ENCODE data around the gene ZDHHC9. TPM values are rescaled to one million over a fixed set of nuclear protein-coding genes. Genes with fewer than 3 reads are reported as not detected.
A peak's percentile ranks its signal among the peaks of the same experiment; 100 is the strongest.
"Not testable (repeated sequence)": the region's sequence is repeated elsewhere in the genome, so short reads cannot be mapped to it uniquely, and the experiment has no call there.

Gene ZDHHC9
- total RNA-seq: 10 to 100 TPM in 1 of 2 experiments, 1 to 10 TPM in 1; 9.0 to 11.0 TPM

DNA sequence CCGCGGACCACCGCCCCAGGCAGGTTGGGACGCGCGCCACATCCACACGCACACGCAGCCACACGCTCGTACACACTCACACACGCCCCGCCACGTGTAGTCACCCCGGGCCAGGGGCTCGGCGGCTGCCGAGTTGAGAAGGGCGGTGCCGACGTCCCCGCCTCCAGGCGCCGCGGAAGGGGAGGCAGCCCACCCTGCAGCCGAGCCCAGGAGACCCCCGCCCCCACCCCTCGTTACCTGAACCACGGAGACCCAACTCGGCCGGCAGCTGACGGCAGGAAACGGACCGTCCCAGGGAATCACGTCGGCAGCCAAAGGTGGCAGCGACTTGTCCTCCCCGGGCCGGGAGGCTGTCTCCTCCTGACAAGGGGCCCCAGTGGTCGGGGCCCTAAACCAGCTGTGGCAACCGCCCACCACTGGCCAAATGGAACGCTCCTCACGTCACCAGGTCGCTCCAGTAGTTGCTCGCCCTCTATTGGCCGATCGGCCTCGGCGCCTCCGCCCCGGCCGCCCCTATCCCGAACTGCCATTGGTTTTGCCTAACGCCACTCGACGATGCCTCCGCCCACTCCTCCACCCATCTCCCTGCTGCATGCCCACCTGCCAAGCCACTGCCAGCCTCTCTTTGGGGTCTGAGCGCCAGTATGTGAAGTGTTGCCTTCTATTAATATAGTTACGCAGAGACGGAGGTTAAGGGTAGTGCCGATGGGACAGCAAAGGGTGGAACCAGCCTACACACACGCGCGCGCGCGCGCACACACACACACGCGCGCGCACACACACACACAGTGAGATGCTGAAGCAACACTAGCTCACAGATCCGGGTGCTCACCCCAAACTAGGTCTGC is at the start of gene ZDHHC9:
TSS of gene ZDHHC9 (minus strand) at position 428 of the 848 bp plus-strand sequence. CDS start 1,941 bp downstream, outside the sequence.
- CTCF ChIA-PET: no interaction called here
- POLR2A ChIA-PET: interaction anchor here (0.5 to 1.0 kb wide), 4 partner anchors 20 to 84 kb away, joined by 3 to 4 read pairs (median 3); no protein-coding TSS in a partner anchor
- H3K4me1 Mint-ChIP-seq (ENCODE audit: low read depth): peaks cover 23% of the 10 kb centered on the region
- peak; percentile 91 for DNase-seq
- H3K9me3 Mint-ChIP-seq: no peaks in the 10 kb centered on the region
- H3K4me3 Mint-ChIP-seq: peak within 1 kb of the TSS; percentile 92
- peaks cover 2% of the 10 kb centered on the region for H3K36me3 Mint-ChIP-seq
- intact Hi-C loops (cut with micrococcal nuclease): loop anchor here (1.0 kb wide), 1 partner anchor 63 kb away; the partner anchor contains the start of gene UTP14A
- H3K27me3 Mint-ChIP-seq: no peaks in the 10 kb centered on the region
- peak within 1 kb of the TSS; percentile 77 for H3K27ac Mint-ChIP-seq

DNA sequence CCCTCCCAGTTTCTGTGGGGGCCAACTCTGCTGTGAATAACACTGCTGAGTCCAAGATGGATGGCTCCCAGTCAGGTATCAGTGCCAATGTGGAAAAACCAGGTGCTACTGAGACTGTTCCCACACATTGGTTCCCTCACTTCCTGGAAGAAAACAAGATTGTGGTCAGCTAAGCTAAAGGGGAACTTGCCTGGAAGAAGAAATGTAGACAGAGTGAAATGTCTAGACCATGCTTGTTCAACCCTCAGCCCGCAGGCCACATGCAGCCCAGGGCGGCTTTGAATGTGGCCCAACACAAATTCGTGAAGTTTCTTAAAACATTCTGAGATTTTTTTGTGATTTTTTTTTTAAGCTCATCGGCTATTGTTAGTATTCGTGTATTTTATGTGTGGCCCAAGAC is 33.7 kb upstream of the ZDHHC9 start:
- no peak for DNase-seq
- Mint-ChIP-seq H3K4me1 (ENCODE audit: low read depth) (no peaks in the 10 kb centered on the region), H3K36me3 (no peaks in the 10 kb centered on the region), H3K27me3 (no peaks in the 10 kb centered on the region), H3K9me3 (no peaks in the 10 kb centered on the region), H3K27ac (no peak overlapping the region), H3K4me3 (no peak overlapping the region)
- ChIA-PET CTCF (interaction anchor here (1.0 kb wide), 1 partner anchor 16 kb away, joined by 3 read pairs; no protein-coding TSS in a partner anchor), POLR2A (no interaction called here)
- intact Hi-C loops (cut with micrococcal nuclease): no loop called here

DNA sequence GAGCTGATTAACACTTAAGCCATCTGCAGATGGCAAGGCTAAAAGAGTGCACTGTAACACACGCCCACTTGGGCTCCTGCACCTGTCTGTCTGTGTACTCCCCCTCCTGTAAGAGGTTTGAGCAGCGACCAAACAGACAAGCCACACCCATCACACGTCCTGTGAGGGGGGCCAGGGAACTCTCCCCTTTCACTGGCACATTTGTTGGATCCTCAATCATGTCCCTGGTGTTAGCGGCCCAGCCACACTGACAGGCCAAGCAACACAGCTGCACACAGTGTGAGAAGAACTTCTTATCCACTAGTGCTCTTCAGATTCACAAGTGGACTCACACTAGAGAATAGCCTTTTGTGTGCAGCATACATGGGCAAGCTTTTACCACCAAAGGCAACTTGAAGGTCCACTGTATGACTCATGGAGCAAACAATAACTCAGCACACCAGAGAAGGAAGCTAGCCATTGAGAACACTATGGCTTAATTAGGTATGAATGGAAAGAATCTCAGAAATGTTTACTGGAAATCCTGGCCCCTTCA is 33.2 kb upstream of the ZDHHC9 start:
- H3K4me1 Mint-ChIP-seq (ENCODE audit: low read depth): no peaks in the 10 kb centered on the region
- H3K27me3 Mint-ChIP-seq: no peaks in the 10 kb centered on the region
- ChIA-PET CTCF (interaction anchor here (1.0 kb wide), 1 partner anchor 16 kb away, joined by 3 read pairs; no protein-coding TSS in a partner anchor), POLR2A (no interaction called here)
- H3K36me3 Mint-ChIP-seq: no peaks in the 10 kb centered on the region
- intact Hi-C loops (cut with micrococcal nuclease): no loop called here
- no peak overlapping the region for H3K4me3 Mint-ChIP-seq
- no peak for DNase-seq
- H3K9me3 Mint-ChIP-seq: no peaks in the 10 kb centered on the region
- H3K27ac Mint-ChIP-seq: no peak overlapping the region

DNA sequence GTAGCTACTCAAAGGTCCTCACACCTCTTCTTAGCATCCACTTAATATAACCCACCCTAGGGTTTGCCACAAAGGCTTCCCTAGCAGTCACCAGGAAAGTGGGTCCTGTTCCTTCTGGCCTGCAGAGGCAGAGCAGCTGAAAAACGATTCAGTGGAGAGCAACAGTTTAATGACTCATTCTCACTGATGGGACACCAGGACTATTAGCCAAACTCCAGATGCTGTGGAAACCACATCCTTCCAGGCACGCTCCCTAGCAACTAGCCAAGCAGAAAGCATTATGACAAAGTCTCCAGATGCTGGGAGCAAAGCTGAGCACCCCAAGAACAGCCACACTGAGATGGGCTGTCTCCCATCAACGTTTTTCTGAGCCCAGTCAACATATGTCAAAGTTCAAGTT is 32.0 kb upstream of the ZDHHC9 start:
- no peak for DNase-seq
- Mint-ChIP-seq H3K9me3 (no peaks in the 10 kb centered on the region), H3K27ac (no peak overlapping the region), H3K4me1 (ENCODE audit: low read depth) (no peaks in the 10 kb centered on the region), H3K27me3 (no peaks in the 10 kb centered on the region), H3K36me3 (no peaks in the 10 kb centered on the region), H3K4me3 (no peak overlapping the region)
- intact Hi-C loops (cut with micrococcal nuclease): no loop called here
- ChIA-PET CTCF (interaction anchor here (0.7 kb wide), 1 partner anchor 151 kb away, joined by 3 read pairs; no protein-coding TSS in a partner anchor), POLR2A (no interaction called here)

DNA sequence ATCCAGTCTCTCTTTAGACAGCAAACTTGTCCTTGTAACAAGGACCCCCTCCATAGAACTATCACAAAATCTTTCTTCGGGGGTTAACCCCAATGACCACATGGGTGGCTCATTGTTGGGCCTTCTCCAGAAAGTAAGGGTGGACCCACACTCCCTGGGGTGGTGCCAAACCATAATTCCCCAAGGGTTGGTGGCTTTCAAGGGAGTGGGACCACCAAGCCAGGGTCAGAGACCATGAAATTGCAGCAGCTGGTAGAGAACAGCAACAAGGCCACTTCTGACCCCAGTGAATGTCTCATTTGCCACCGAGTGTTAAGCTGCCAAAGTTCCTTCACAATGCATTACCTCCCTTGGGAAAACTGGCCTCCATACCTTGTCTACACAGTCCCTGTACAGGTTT is 28.8 kb upstream of the ZDHHC9 start:
- Mint-ChIP-seq H3K9me3 (no peaks in the 10 kb centered on the region), H3K4me3 (no peak overlapping the region), H3K36me3 (no peaks in the 10 kb centered on the region), H3K27ac (no peak overlapping the region), H3K27me3 (no peaks in the 10 kb centered on the region), H3K4me1 (ENCODE audit: low read depth) (no peaks in the 10 kb centered on the region)
- ChIA-PET CTCF (interaction anchor here (1.2 kb wide), 1 partner anchor 156 kb away, joined by 4 read pairs; no protein-coding TSS in a partner anchor), POLR2A (no interaction called here)
- DNase-seq: no peak
- intact Hi-C loops (cut with micrococcal nuclease): no loop called here

DNA sequence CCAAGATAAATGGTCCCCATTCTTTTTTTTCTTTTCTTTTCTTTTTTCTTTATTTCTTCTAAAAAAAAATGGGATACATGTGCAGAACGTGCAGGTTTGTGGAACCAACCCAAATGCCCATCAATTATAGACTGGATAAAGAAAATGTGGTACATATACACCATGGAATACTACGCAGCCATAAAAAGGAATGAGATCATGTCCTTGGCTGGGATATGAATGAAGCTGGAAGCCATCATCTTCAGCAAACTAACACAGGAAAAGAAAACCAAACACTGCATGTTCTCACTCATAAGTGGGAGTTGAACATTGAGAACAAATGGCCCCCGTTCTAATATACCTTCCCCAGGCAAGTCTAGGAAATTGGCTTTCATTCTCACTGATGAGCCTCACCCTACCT is 22.6 kb upstream of the ZDHHC9 start:
- CTCF ChIA-PET; H3K9me3 Mint-ChIP-seq; H3K4me3 Mint-ChIP-seq; H3K27me3 Mint-ChIP-seq; DNase-seq; H3K36me3 Mint-ChIP-seq; POLR2A ChIA-PET; H3K4me1 Mint-ChIP-seq (ENCODE audit: low read depth); intact Hi-C loops (cut with micrococcal nuclease); H3K27ac Mint-ChIP-seq: not testable (repeated sequence)

DNA sequence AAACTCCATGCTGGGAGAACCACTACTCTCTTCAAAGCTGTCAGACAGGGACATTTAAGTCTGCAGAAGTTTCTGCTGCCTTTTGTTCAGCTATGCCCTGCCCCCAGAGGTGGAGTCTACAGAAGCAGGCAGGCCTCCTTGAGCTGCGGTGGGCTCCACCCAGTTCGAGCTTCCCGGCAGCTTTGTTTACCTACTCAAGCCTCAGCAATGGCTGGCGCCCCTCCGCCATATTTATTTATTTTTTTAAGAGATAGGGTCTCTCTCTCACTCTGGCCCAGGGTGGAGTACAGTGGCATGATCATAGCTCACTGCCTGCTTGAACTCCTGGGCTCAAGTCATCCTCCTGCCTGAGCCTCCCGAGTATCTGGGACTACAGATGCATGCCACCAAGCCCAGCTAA is 15.4 kb upstream of the ZDHHC9 start:
- POLR2A ChIA-PET; DNase-seq; CTCF ChIA-PET; H3K9me3 Mint-ChIP-seq; H3K36me3 Mint-ChIP-seq; intact Hi-C loops (cut with micrococcal nuclease); H3K4me3 Mint-ChIP-seq; H3K27me3 Mint-ChIP-seq; H3K27ac Mint-ChIP-seq; H3K4me1 Mint-ChIP-seq (ENCODE audit: low read depth): not testable (repeated sequence)

DNA sequence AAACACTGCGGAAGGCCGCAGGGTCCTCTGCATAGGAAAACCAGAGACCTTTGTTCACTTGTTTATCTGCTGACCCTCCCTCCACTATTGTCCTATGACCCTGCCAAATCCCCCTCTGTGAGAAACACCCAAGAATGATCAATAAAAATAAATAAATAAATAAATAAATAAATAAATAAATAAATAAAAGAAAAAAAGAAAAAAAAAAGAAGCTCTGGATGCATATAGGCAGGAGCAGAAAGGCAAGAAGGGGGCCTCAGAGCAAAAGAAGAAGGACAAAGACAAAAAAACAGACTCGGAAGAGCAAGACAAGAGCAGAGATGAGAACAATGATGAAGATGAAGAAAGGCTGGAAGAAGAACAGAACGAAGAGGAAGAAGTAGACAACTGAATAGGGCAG is 8.1 kb upstream of the ZDHHC9 start:
- intact Hi-C loops (cut with micrococcal nuclease); H3K36me3 Mint-ChIP-seq; H3K27ac Mint-ChIP-seq; DNase-seq; H3K9me3 Mint-ChIP-seq; POLR2A ChIA-PET; H3K27me3 Mint-ChIP-seq; H3K4me3 Mint-ChIP-seq; H3K4me1 Mint-ChIP-seq (ENCODE audit: low read depth): not testable (repeated sequence)
- CTCF ChIA-PET: interaction anchor here (0.6 kb wide), 1 partner anchor 9 kb away, joined by 4 read pairs; no protein-coding TSS in a partner anchor

DNA sequence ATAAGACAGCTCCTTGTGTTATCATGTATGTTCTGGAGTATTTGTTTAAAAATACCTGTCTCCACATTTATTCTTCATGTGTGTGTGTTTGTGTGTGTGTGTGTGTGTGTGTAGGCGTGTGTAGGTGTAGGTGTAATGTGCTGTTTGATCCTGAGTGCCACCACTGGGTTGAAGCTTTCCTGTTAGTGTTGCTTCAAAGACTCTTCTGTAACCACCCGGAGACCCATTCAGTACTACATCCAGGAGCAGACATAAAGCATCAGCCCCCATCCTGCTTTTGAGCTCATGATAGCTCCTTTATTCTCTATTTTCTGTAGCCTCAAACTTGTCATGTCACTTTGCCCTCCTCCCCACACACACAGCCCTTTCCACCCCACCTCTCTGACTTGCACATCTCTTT is 3.0 kb upstream of the ZDHHC9 start:
- Mint-ChIP-seq H3K27me3 (no peaks in the 10 kb centered on the region), H3K4me3 (no peak overlapping the region), H3K36me3 (no peaks in the 10 kb centered on the region), H3K9me3 (no peaks in the 10 kb centered on the region), H3K27ac (no peak overlapping the region), H3K4me1 (ENCODE audit: low read depth) (peaks cover 16% of the 10 kb centered on the region)
- intact Hi-C loops (cut with micrococcal nuclease): no loop called here
- CTCF ChIA-PET: interaction anchor here (0.9 to 1.1 kb wide), 2 partner anchors 214 to 245 kb away, joined by 3 to 4 read pairs; no protein-coding TSS in a partner anchor
- POLR2A ChIA-PET: interaction anchor here (0.7 kb wide), 1 partner anchor 91 kb away, joined by 3 read pairs; no protein-coding TSS in a partner anchor
- no peak for DNase-seq

DNA sequence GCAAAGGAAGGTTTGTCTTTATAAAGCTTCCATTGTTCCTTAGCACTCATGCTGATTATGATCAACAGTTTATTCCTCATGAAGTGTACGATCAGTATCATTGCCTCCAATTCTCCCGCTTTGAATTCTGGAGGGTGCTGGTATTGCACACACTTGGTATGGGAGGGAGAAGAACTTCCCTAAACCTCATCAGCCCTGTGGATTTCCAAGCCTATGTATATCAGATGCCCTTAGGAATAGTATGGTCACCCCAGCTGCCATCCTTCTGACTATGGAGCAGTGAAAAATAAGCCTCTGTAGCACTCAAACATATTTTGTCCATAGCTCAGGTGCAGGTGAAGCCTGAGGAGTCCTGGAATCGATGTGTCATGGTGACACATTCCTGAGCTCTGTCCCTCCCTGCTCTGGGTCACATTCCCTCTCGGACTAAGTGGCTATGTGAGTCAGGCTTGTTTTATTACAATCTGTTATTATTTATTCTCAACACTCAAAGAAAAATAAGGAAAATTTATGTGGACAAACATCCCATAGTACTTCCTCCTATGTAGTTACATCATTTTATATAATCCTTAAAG is 2.0 kb upstream of the ZDHHC9 start:
- H3K27ac Mint-ChIP-seq: no peak overlapping the region
- H3K9me3 Mint-ChIP-seq: no peaks in the 10 kb centered on the region
- intact Hi-C loops (cut with micrococcal nuclease): no loop called here
- H3K27me3 Mint-ChIP-seq: no peaks in the 10 kb centered on the region
- H3K4me3 Mint-ChIP-seq: no peak overlapping the region
- peaks cover 21% of the 10 kb centered on the region for H3K4me1 Mint-ChIP-seq (ENCODE audit: low read depth)
- CTCF ChIA-PET: no interaction called here
- POLR2A ChIA-PET: no interaction called here
- DNase-seq: no peak
- H3K36me3 Mint-ChIP-seq: peaks cover 2% of the 10 kb centered on the region

DNA sequence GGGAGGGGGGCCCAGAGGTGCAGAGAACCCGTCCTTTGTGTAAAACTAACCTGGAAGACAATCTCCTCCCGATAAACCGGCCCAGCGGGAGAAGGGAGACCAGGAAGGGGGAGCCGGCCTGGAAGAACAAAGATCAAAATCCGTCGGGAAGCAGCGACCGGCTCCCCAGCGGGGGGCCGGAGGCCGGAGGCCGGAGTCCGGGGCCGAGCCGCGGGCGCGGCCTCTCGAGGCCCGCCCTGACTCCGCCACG is 552 bp downstream of the ZDHHC9 start:
- intact Hi-C loops (cut with micrococcal nuclease): no loop called here
- ChIA-PET CTCF (no interaction called here), POLR2A (interaction anchor here (1.0 kb wide), 1 partner anchor 19 kb away, joined by 3 read pairs; no protein-coding TSS in a partner anchor)

DNA sequence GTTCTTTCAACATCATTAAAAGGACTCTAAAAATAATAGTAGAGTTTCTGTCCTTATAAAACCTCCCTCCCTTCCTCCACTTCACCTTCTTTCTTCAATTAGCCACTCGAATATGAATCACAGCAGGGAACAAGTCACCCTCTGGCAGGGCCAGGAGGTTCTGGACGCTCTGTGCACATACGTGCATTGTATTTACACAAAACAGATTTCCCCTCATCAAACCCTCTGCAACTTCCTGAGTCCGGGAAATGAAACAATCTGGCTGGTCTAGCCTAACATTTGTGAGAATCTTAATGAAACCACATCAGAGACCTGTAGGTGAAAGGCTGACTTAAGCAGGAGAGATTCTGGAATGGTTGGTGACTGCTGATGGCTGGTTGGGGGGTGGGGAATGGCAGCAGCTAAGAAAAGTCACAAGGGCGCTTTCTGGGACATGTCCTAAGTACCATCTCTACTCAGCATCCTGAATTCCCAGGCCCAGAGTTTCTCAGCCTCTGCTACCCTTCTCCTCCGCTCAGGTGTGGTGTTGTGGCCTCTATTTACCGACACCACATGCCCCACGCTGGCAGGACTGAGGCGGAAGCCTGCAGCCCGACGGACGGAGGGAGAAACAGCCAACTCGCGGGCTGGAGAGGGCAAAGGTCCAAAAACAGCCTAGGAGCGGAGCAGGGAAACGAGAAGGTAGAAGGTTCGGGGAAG is 1.0 kb downstream of the ZDHHC9 start:
- peak; percentile 18 for DNase-seq

More for the DNA sequence above, 552 bp downstream of the ZDHHC9 start:
- H3K27me3 Mint-ChIP-seq: no peaks in the 10 kb centered on the region
- H3K4me3 Mint-ChIP-seq: peak overlapping the region; percentile 92
- DNase-seq: no peak
- H3K9me3 Mint-ChIP-seq: no peaks in the 10 kb centered on the region
- H3K27ac Mint-ChIP-seq: peak overlapping the region; percentile 49
- peaks cover 23% of the 10 kb centered on the region for H3K4me1 Mint-ChIP-seq (ENCODE audit: low read depth)
- H3K36me3 Mint-ChIP-seq: peaks cover 2% of the 10 kb centered on the region

More for the DNA sequence above, 1.0 kb downstream of the ZDHHC9 start:
- ChIA-PET POLR2A (no interaction called here), CTCF (no interaction called here)
- Mint-ChIP-seq H3K4me1 (ENCODE audit: low read depth) (peaks cover 23% of the 10 kb centered on the region), H3K4me3 (peak overlapping the region; percentile 79), H3K9me3 (no peaks in the 10 kb centered on the region), H3K36me3 (peaks cover 2% of the 10 kb centered on the region), H3K27ac (peak overlapping the region; percentile 49), H3K27me3 (no peaks in the 10 kb centered on the region)
- intact Hi-C loops (cut with micrococcal nuclease): no loop called here

All from activated CD4-positive, alpha-beta memory T cell treated with anti-CD3 and anti-CD28 coated beads for 36 hours (primary cell).